ENCODE data around the gene ARRDC5. TPM values are rescaled to one million over a fixed set of nuclear protein-coding genes. Genes with fewer than 3 reads are reported as not detected.

The ARRDC5 gene
- total and polyA plus RNA-seq, 2 of the 13 experiments (the other 11 are each of a cell fraction or from before 2014, with no cell fraction given): not detected

GRCh38 chr19:4867534-4868285 lies 35.0 kb downstream of the ARRDC5 start, which contains the start of gene PLIN3 (continued):
- TF ChIP-seq GPBP1L1 (CRISPR knock-in tag; IDR thresholded peaks at IDR 0.05) (no peak), ZXDC (CRISPR knock-in tag; IDR thresholded peaks at IDR 0.05) (0 out of 2 replicates have a peak, but pooled peaks have one; percentile 39), ZNF367 (CRISPR knock-in tag; IDR thresholded peaks at IDR 0.05; ENCODE audit: borderline replicate concordance) (no peak), ZFP37 (CRISPR knock-in tag; IDR thresholded peaks at IDR 0.05; ENCODE audit: borderline replicate concordance) (no peak), ZNF792 (CRISPR knock-in tag; IDR thresholded peaks at IDR 0.05) (no peak), KLF13 (CRISPR knock-in tag; IDR thresholded peaks at IDR 0.05) (no peak), HNRNPH1 (optimal IDR thresholded peaks at IDR 0.05; ENCODE audit: low read depth, low read length) (no peak), ZNF7 (CRISPR knock-in tag; IDR thresholded peaks at IDR 0.05) (no peak), HIVEP1 (CRISPR knock-in tag; IDR thresholded peaks at IDR 0.05) (peak; percentile 87), ZUFSP (CRISPR knock-in tag; IDR thresholded peaks at IDR 0.05; ENCODE audit: borderline replicate concordance) (no peak), ZNF746 (CRISPR knock-in tag; IDR thresholded peaks at IDR 0.05) (peak; percentile 81), SAP130 (CRISPR knock-in tag; IDR thresholded peaks at IDR 0.05; ENCODE audit: low read depth) (peak; percentile 67), SNAPC2 (CRISPR knock-in tag; IDR thresholded peaks at IDR 0.05) (0 out of 2 replicates have a peak, but pooled peaks have one; percentile 37), RFX1 (IDR thresholded peaks at IDR 0.05) (no peak), PLRG1 (conservative IDR thresholded peaks at IDR 0.05) (no peak), GABPB1 (CRISPR knock-in tag; IDR thresholded peaks at IDR 0.05) (peak; percentile 64; the same call in 1 of the 2 replicates), ARNT2 (CRISPR knock-in tag; IDR thresholded peaks at IDR 0.05; ENCODE audit: low read depth) (peak; percentile 78), ZNF180 (CRISPR knock-in tag; IDR thresholded peaks at IDR 0.05; ENCODE audit: borderline replicate concordance, low read depth) (no peak), HHEX (CRISPR knock-in tag; IDR thresholded peaks at IDR 0.05) (no peak), ZNF24 (IDR thresholded peaks at IDR 0.05) (no peak), ZNF570 (CRISPR knock-in tag; IDR thresholded peaks at IDR 0.05; ENCODE audit: borderline replicate concordance) (no peak), LBX2 (CRISPR knock-in tag; IDR thresholded peaks at IDR 0.05; ENCODE audit: borderline replicate concordance) (no peak), HNRNPK (IDR thresholded peaks at IDR 0.05; ENCODE audit: low read depth, low read length, poor library complexity, severe bottlenecking) (no peak), SIX4 (CRISPR knock-in tag; IDR thresholded peaks at IDR 0.05) (no peak)
- TF ChIP-seq, protein P1, sequence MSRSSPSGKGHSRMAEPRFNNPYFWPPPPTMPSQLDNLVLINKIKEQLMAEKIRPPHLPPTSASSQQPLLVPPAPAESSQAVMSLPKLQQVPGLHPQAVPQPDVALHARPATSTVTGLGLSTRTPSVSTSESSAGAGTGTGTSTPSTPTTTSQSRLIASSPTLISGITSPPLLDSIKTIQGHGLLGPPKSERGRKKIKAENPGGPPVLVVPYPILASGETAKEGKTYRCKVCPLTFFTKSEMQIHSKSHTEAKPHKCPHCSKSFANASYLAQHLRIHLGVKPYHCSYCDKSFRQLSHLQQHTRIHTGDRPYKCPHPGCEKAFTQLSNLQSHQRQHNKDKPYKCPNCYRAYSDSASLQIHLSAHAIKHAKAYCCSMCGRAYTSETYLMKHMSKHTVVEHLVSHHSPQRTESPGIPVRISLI (CRISPR knock-in tag; IDR thresholded peaks at IDR 0.05; ENCODE audit: borderline replicate concordance): peak; percentile 99
